OCI-LY1 (cell line): ENCODE measurements around the gene DAP.

Experiments used
- H2AFZ ChIP-seq: fragments of 200-600 bp; sonication (generic), shearing (Covaris generic); 2 replicates; pipeline ENCODE4 v1.6.0; 2014; ENCODE audit warnings: antibody characterized with exemption, mild to moderate bottlenecking, low read length
- H3F3A ChIP-seq: fragments of 200-600 bp; sonication (generic), shearing (Covaris generic); 2 replicates; pipeline ENCODE4 v1.6.0; 2014; ENCODE audit warnings: mild to moderate bottlenecking, antibody characterized with exemption, low read length, moderate library complexity; ENCODE audit not compliant: insufficient read depth
- H3K27ac ChIP-seq: fragments of 200-600 bp; sonication (generic); 2 replicates; pipeline ENCODE4 v1.5.1; 2014; ENCODE audit warnings: low read length, mixed run types, mild to moderate bottlenecking, low read depth; ENCODE audit not compliant: poor library complexity, severe bottlenecking
- H3K27me3 ChIP-seq: fragments of 200-600 bp; sonication (generic); 2 replicates; pipeline ENCODE4 v1.6.0; 2014; ENCODE audit warnings: antibody characterized with exemption, mild to moderate bottlenecking, low read length, moderate library complexity; ENCODE audit not compliant: insufficient read depth
- H3K36me3 ChIP-seq: fragments of 200-600 bp; sonication (generic); 2 replicates; pipeline ENCODE4 v1.6.1; 2014; ENCODE audit warnings: mild to moderate bottlenecking, antibody characterized with exemption, low read length, moderate library complexity, mixed read lengths; ENCODE audit not compliant: insufficient read depth
- H3K4me1 ChIP-seq: fragments of 200-600 bp; sonication (generic); 2 replicates; pipeline ENCODE4 v1.5.1; 2014; ENCODE audit warnings: mild to moderate bottlenecking, low read length, moderate library complexity; ENCODE audit not compliant: insufficient read depth, severe bottlenecking
- H3K4me2 ChIP-seq: fragments of 200-600 bp; sonication (generic), shearing (Covaris generic); 2 replicates; pipeline ENCODE4 v1.6.1; 2014; ENCODE audit warnings: low read length
- H3K4me3 ChIP-seq: fragments of 200-600 bp; sonication (generic); 2 replicates; pipeline ENCODE4 v1.5.1; 2014; ENCODE audit warnings: low read length, low read depth, mild to moderate bottlenecking, mixed read lengths; ENCODE audit not compliant: poor library complexity, severe bottlenecking
- H3K79me2 ChIP-seq: fragments of 200-600 bp; shearing (Covaris generic); 2 replicates; pipeline ENCODE4 v1.6.1; 2016; ENCODE audit warnings: mixed run types, low read length, mixed read lengths; ENCODE audit not compliant: insufficient read depth
- H3K9ac ChIP-seq: fragments of 200-600 bp; sonication (generic), shearing (Covaris generic); 2 replicates; pipeline ENCODE4 v1.6.1; 2014; ENCODE audit warnings: mild to moderate bottlenecking, low read length, mixed read lengths
- H3K9me2 ChIP-seq: fragments of 200-600 bp; sonication (generic), shearing (Covaris generic); 2 replicates; pipeline ENCODE4 v1.6.1; 2014; ENCODE audit warnings: low read depth, mild to moderate bottlenecking, low read length, mixed read lengths
- H3K9me3 ChIP-seq: fragments of 200-600 bp; shearing (Covaris generic); 2 replicates; pipeline ENCODE4 v1.6.1; 2014; ENCODE audit warnings: low read length, mixed read lengths
- H4K20me1 ChIP-seq: fragments of 200-600 bp; sonication (generic), shearing (Covaris generic); 2 replicates; pipeline ENCODE4 v1.6.0; 2016; ENCODE audit warnings: mild to moderate bottlenecking, low read length; ENCODE audit not compliant: insufficient read depth
- CTCF ChIP-seq: fragments of 200-600 bp; sonication (generic), shearing (Covaris generic); IDR thresholded peaks from 2 replicates; pipeline ENCODE4 v1.5.1; 2017; ENCODE audit warnings: mild to moderate bottlenecking, antibody characterized with exemption, low read length, moderate library complexity, mixed read lengths
- EZH2 ChIP-seq: fragments of 200-600 bp; sonication (generic), shearing (Covaris generic); IDR thresholded peaks from 2 replicates; pipeline ENCODE4 v1.8.0; 2017; ENCODE audit warnings: borderline replicate concordance, mixed run types, mild to moderate bottlenecking, antibody characterized with exemption, low read length, moderate library complexity, mixed read lengths

DAP gene

GRCh38 chr5:10731913-10732312, 29.1 kb downstream of the DAP start:
- no peaks in the 10 kb centered on the region for H3K9me2 ChIP-seq
- no peak overlapping the region for H3K4me2 ChIP-seq
- H4K20me1 ChIP-seq, result no peaks in the 10 kb centered on the region
- H3K27ac ChIP-seq, result no peak overlapping the region
- peaks cover 25% of the 10 kb centered on the region for H3K4me1 ChIP-seq
- H3K79me2 ChIP-seq, result no peaks in the 10 kb centered on the region
- H3K9me3 ChIP-seq, result no peaks in the 10 kb centered on the region
- H2AFZ ChIP-seq, result no peak overlapping the region
- TF ChIP-seq CTCF (no peak), EZH2 (no peak)
- peaks cover 21% of the 10 kb centered on the region; the same call in 1 of the 2 replicates for H3K36me3 ChIP-seq
- H3K9ac ChIP-seq, result no peak overlapping the region
- no peak overlapping the region for H3K4me3 ChIP-seq
- H3K27me3 ChIP-seq, result no peaks in the 10 kb centered on the region
- no peaks in the 10 kb centered on the region for H3F3A ChIP-seq

GRCh38 chr5:10730043-10730351, 31.0 kb downstream of the DAP start:
- Histone ChIP-seq H3K4me1 (peaks cover 7% of the 10 kb centered on the region), H3K4me3 (no peak overlapping the region), H3K9me3 (no peaks in the 10 kb centered on the region), H3F3A (no peaks in the 10 kb centered on the region), H3K9ac (no peak overlapping the region), H2AFZ (no peak overlapping the region), H3K27me3 (no peaks in the 10 kb centered on the region), H3K4me2 (no peak overlapping the region), H3K79me2 (no peaks in the 10 kb centered on the region), H3K27ac (no peak overlapping the region), H3K9me2 (no peaks in the 10 kb centered on the region), H3K36me3 (peaks cover 27% of the 10 kb centered on the region; the same call in 1 of the 2 replicates), H4K20me1 (no peaks in the 10 kb centered on the region)
- TF ChIP-seq CTCF, result no peak
- TF ChIP-seq EZH2, result no peak

GRCh38 chr5:10729320-10730042, 31.6 kb downstream of the DAP start:
- TF ChIP-seq EZH2, result no peak
- H3K9me3 ChIP-seq, result no peaks in the 10 kb centered on the region
- H3K4me3 ChIP-seq, result no peak overlapping the region
- H3F3A ChIP-seq, result no peaks in the 10 kb centered on the region
- H4K20me1 ChIP-seq, result no peaks in the 10 kb centered on the region
- H3K4me2 ChIP-seq, result no peak overlapping the region
- H3K27ac ChIP-seq, result no peak overlapping the region
- H3K27me3 ChIP-seq, result no peaks in the 10 kb centered on the region
- H3K36me3 ChIP-seq, result peaks cover 27% of the 10 kb centered on the region; the same call in 1 of the 2 replicates
- no peaks in the 10 kb centered on the region for H3K79me2 ChIP-seq
- H3K9me2 ChIP-seq, result no peaks in the 10 kb centered on the region
- H3K9ac ChIP-seq, result no peak overlapping the region
- H2AFZ ChIP-seq, result no peak overlapping the region
- peaks cover 7% of the 10 kb centered on the region for H3K4me1 ChIP-seq

- no peak for TF ChIP-seq CTCF
- TF ChIP-seq EZH2, result no peak
- Histone ChIP-seq H3K27ac (no peak overlapping the region), H4K20me1 (no peaks in the 10 kb centered on the region), H2AFZ (no peak overlapping the region), H3K9ac (no peak overlapping the region), H3F3A (no peaks in the 10 kb centered on the region), H3K4me2 (no peak overlapping the region), H3K9me3 (no peaks in the 10 kb centered on the region), H3K9me2 (no peaks in the 10 kb centered on the region), H3K4me3 (no peak overlapping the region), H3K36me3 (peaks cover 31% of the 10 kb centered on the region; the same call in 1 of the 2 replicates), H3K79me2 (no peaks in the 10 kb centered on the region), H3K27me3 (no peaks in the 10 kb centered on the region), H3K4me1 (peaks cover 7% of the 10 kb centered on the region)
Observed at GRCh38 chr5:10728679-10729078, 32.4 kb downstream of the DAP start.
